Hepatocyte (in vitro differentiated cells): ENCODE results near the gene PERP. TPM values are rescaled to one million over a fixed set of nuclear protein-coding genes. Genes with fewer than 3 reads are reported as not detected.

Experiments
- DNase-seq: peaks from one replicate; pipeline ENCODE4 v3.0.0-alpha.2; 2016; ENCODE audit warnings: low spot score
- H2AFZ ChIP-seq: fragments of 200-600 bp; sonication (generic); 2 replicates; pipeline ENCODE4 v1.6.0; 2016; ENCODE audit warnings: antibody characterized with exemption, mild to moderate bottlenecking
- H3K27ac ChIP-seq: fragments of 200-600 bp; sonication (generic); 2 replicates; pipeline ENCODE4 v1.5.1; 2016; ENCODE audit warnings: mild to moderate bottlenecking
- H3K27me3 ChIP-seq: fragments of 200-600 bp; sonication (generic); 2 replicates; pipeline ENCODE4 v1.6.1; 2016
- H3K36me3 ChIP-seq: fragments of 200-600 bp; sonication (generic); replicated peaks from 2 replicates; pipeline ENCODE4 v1.5.1; 2016; ENCODE audit warnings: low read depth; ENCODE audit not compliant: insufficient read depth
- H3K4me1 ChIP-seq: fragments of 200-600 bp; sonication (generic); 2 replicates; pipeline ENCODE4 v1.5.1; 2016; ENCODE audit warnings: mild to moderate bottlenecking, moderate library complexity; ENCODE audit not compliant: insufficient read depth
- H3K4me2 ChIP-seq: fragments of 200-600 bp; sonication (generic); 2 replicates; pipeline ENCODE4 v1.6.0; 2016
- H3K4me3 ChIP-seq: fragments of 200-600 bp; sonication (generic); 2 replicates; pipeline ENCODE4 v1.5.1; 2016; ENCODE audit warnings: mild to moderate bottlenecking
- H3K79me2 ChIP-seq: fragments of 200-600 bp; sonication (generic); 2 replicates; pipeline ENCODE4 v1.6.0; 2017; ENCODE audit warnings: mild to moderate bottlenecking
- H3K9me2 ChIP-seq: fragments of 200-600 bp; sonication (generic); replicated peaks from 2 replicates; pipeline ENCODE4 v1.6.0; 2017; ENCODE audit warnings: mild to moderate bottlenecking; ENCODE audit not compliant: insufficient read depth
- H3K9me3 ChIP-seq: fragments of 200-600 bp; sonication (generic); 2 replicates; pipeline ENCODE4 v1.5.1; 2016; ENCODE audit warnings: low read depth, mild to moderate bottlenecking
- H4K20me1 ChIP-seq: fragments of 200-600 bp; sonication (generic); 2 replicates; pipeline ENCODE4 v1.6.0; 2016; ENCODE audit warnings: mild to moderate bottlenecking; ENCODE audit not compliant: insufficient read depth, poor library complexity, severe bottlenecking
- CTCF ChIP-seq: fragments of 200-600 bp; sonication (generic); IDR thresholded peaks from 2 replicates; pipeline ENCODE4 v1.5.1; 2016; ENCODE audit warnings: antibody characterized with exemption, mild to moderate bottlenecking; ENCODE audit not compliant: poor library complexity
- EZH2 ChIP-seq: fragments of 200-600 bp; sonication (generic); IDR thresholded peaks from 2 replicates; pipeline ENCODE4 v1.6.1; 2016; ENCODE audit warnings: antibody characterized with exemption, mild to moderate bottlenecking, borderline replicate concordance
- EZH2phosphoT487 ChIP-seq: fragments of 200-600 bp; sonication (generic); IDR thresholded peaks from one replicate; pipeline ENCODE4 v1.6.1; 2018; ENCODE audit warnings: antibody characterized with exemption, mild to moderate bottlenecking, low read depth, moderate library complexity; ENCODE audit not compliant: unreplicated experiment, severe bottlenecking
- WGBS: methylation state at CpG from one replicate; pipeline ENCODE4 v1.1.6; 2016; ENCODE audit warnings: low lambda C conversion rate; ENCODE audit errors: missing lambda C conversion rate; 5-methylcytosine and 5-hydroxymethylcytosine counted together
- polyA plus RNA-seq: library from polyadenylated mRNA; unstranded; fragments of >200 nt; fragmentation: Nextera tagmentation; extraction: Ambion mirVana; gene quantifications from 2 replicates; pipeline ENCODE4 v1.2.1, GENCODE V29; 2016
- total RNA-seq: library from RNA; depleted of rRNA; stranded (reverse); fragments of >200 nt; gene quantifications from 2 replicates; pipeline ENCODE4 v1.2.3, GENCODE V29; 2014

The PERP gene
- total and polyA plus RNA-seq, 2 experiments from 2014 or later: 85.2 to 104 TPM

- peaks cover 12% of the 10 kb centered on the region for H3K79me2 ChIP-seq
- no peaks in the 10 kb centered on the region for H3K27me3 ChIP-seq
- WGBS: 55% methylated on average over 7 of the region's 7 CpGs
- no peaks in the 10 kb centered on the region for H3K9me2 ChIP-seq
- H3K36me3 ChIP-seq: no peaks in the 10 kb centered on the region
- peak; percentile 81 for DNase-seq
- H3K9me3 ChIP-seq: no peaks in the 10 kb centered on the region
- TF ChIP-seq CTCF (peak; percentile 89), EZH2phosphoT487 (no peak), EZH2 (no peak)
- H3K4me2 ChIP-seq: no peak overlapping the region
- no peak overlapping the region for H3K4me3 ChIP-seq
- no peak overlapping the region for H3K27ac ChIP-seq
- peaks cover 9% of the 10 kb centered on the region for H3K4me1 ChIP-seq
- H2AFZ ChIP-seq: no peak overlapping the region
- no peaks in the 10 kb centered on the region for H4K20me1 ChIP-seq
Measured at GRCh38 chr6:138109042-138109997, 2.1 kb upstream of the PERP start.

- no peaks in the 10 kb centered on the region for H4K20me1 ChIP-seq
- H3K36me3 ChIP-seq: no peaks in the 10 kb centered on the region
- peak overlapping the region; percentile 98 for H3K27ac ChIP-seq
- TF ChIP-seq EZH2phosphoT487: no peak
- TF ChIP-seq EZH2: no peak
- TF ChIP-seq CTCF: no peak
- H3K79me2 ChIP-seq: peaks cover 26% of the 10 kb centered on the region
- H3K9me2 ChIP-seq: no peaks in the 10 kb centered on the region
- 7% methylated on average over 24 of the region's 24 CpGs for WGBS
- peak overlapping the region; percentile 91 for H2AFZ ChIP-seq
- peaks cover 14% of the 10 kb centered on the region for H3K4me1 ChIP-seq
- H3K4me2 ChIP-seq: peak overlapping the region; percentile 94
- no peaks in the 10 kb centered on the region for H3K9me3 ChIP-seq
- H3K4me3 ChIP-seq: peak overlapping the region; percentile 88
- H3K27me3 ChIP-seq: no peaks in the 10 kb centered on the region
- DNase-seq: peak; percentile 71
Measured at GRCh38 chr6:138107752-138108592, 753 bp upstream of the PERP start.

- Histone ChIP-seq H2AFZ (peak overlapping the region; percentile 91), H3K79me2 (peaks cover 39% of the 10 kb centered on the region)
- 2% methylated on average over 17 of the region's 17 CpGs for WGBS
Measured at GRCh38 chr6:138106665-138107077, 548 bp downstream of the PERP start.

More at GRCh38 chr6:138106665-138107077, 548 bp downstream of the PERP start:
- Histone ChIP-seq H3K27me3 (no peaks in the 10 kb centered on the region), H3K36me3 (no peaks in the 10 kb centered on the region), H3K4me3 (peak overlapping the region; percentile 88), H3K4me2 (peak overlapping the region; percentile 94), H4K20me1 (no peaks in the 10 kb centered on the region), H3K9me2 (no peaks in the 10 kb centered on the region), H3K4me1 (peaks cover 14% of the 10 kb centered on the region), H3K9me3 (no peaks in the 10 kb centered on the region), H3K27ac (peak overlapping the region; percentile 98)
- DNase-seq: no peak
- TF ChIP-seq EZH2: peak; percentile 26
- no peak for TF ChIP-seq EZH2phosphoT487
